Thymus (tissue), 11 donors: ENCODE data around the gene ABI1. TPM values are rescaled to one million over a fixed set of nuclear protein-coding genes. Genes with fewer than 3 reads are reported as not detected.
"Not testable (repeated sequence)": the region's sequence is repeated elsewhere in the genome, so short reads cannot be mapped to it uniquely, and the experiment has no call there.

Source experiments
- DNase-seq, 9 donors: peaks; one replicate each; pipeline ENCODE4 v3.0.0-alpha.2; 2013; ENCODE audit warnings: low spot score in 9 of 9, low read depth in 6 of 9, missing footprints in 1 of 9
- H3K27ac ChIP-seq, 2 donors: one replicate each; pipeline ENCODE4 v1.5.1; 2013; ENCODE audit warnings: control low read depth in 1 of 2, low read depth in 1 of 2, low read length in 1 of 2, mild to moderate bottlenecking in 1 of 2, moderate library complexity in 1 of 2
- H3K27me3 ChIP-seq, 2 donors: one replicate each; pipeline ENCODE4 v1.5.1; 2013; ENCODE audit warnings: low read length in 1 of 2; ENCODE audit not compliant: control insufficient read depth in 2 of 2, insufficient read depth in 1 of 2
- H3K36me3 ChIP-seq, 2 donors: one replicate each; pipeline ENCODE4 v1.5.1; 2013; ENCODE audit warnings: low read length in 1 of 2, mild to moderate bottlenecking in 1 of 2, moderate library complexity in 1 of 2; ENCODE audit not compliant: control insufficient read depth in 2 of 2, insufficient read depth in 2 of 2
- H3K4me1 ChIP-seq, 2 donors: one replicate each; pipeline ENCODE4 v1.5.1; 2013; ENCODE audit warnings: low read length in 2 of 2; ENCODE audit not compliant: control insufficient read depth in 2 of 2, insufficient read depth in 2 of 2
- H3K4me3 ChIP-seq, 2 donors: one replicate each; pipeline ENCODE4 v1.5.1; 2013; ENCODE audit warnings: low read length in 2 of 2, control low read depth in 1 of 2, mild to moderate bottlenecking in 1 of 2
- H3K9me3 ChIP-seq, 2 donors: one replicate each; pipeline ENCODE4 v1.5.1; 2013; ENCODE audit warnings: low read length in 1 of 2, mild to moderate bottlenecking in 1 of 2; ENCODE audit not compliant: control insufficient read depth in 2 of 2, insufficient read depth in 1 of 2
- WGBS: extraction: QIAGEN DNeasy Blood & Tissue Kit; methylation state at CpG from one replicate; pipeline ENCODE4 v1.1.7; 2013; 5-methylcytosine and 5-hydroxymethylcytosine counted together
- polyA plus RNA-seq: library from polyadenylated mRNA; stranded (reverse); fragments of 200-250 nt; gene quantifications from one replicate; pipeline ENCODE4 v1.2.3, GENCODE V29; 2013
- total RNA-seq: library from RNA; stranded (reverse); fragments of 120-200 nt; gene quantifications from one replicate; pipeline ENCODE4 v1.2.4, GENCODE V29; 2013
- donor health status: healthy.

Gene ABI1
- total and polyA plus RNA-seq, 2 donors = 62.3 to 64.5 TPM

- H3K9me3 ChIP-seq = no peaks in the 10 kb centered on the region
- H3K4me1 ChIP-seq = peaks cover 6 to 16% of the 10 kb centered on the region in 2 donors
- 50% methylated on average over 2 of the region's 2 CpGs for WGBS
- peak overlapping the region in 1 of 2 donors; percentile 22 for H3K27ac ChIP-seq
- H3K27me3 ChIP-seq = no peaks in the 10 kb centered on the region
- peak overlapping the region; percentile 75 to 93 for H3K4me3 ChIP-seq
- peak in 2 of 9 donors; percentile 19 to 47 for DNase-seq
- peaks cover 0 to 3% of the 10 kb centered on the region in 2 donors for H3K36me3 ChIP-seq
Measured at GRCh38 chr10:26858707-26859034, 2.1 kb downstream of the ABI1 start.

DNA sequence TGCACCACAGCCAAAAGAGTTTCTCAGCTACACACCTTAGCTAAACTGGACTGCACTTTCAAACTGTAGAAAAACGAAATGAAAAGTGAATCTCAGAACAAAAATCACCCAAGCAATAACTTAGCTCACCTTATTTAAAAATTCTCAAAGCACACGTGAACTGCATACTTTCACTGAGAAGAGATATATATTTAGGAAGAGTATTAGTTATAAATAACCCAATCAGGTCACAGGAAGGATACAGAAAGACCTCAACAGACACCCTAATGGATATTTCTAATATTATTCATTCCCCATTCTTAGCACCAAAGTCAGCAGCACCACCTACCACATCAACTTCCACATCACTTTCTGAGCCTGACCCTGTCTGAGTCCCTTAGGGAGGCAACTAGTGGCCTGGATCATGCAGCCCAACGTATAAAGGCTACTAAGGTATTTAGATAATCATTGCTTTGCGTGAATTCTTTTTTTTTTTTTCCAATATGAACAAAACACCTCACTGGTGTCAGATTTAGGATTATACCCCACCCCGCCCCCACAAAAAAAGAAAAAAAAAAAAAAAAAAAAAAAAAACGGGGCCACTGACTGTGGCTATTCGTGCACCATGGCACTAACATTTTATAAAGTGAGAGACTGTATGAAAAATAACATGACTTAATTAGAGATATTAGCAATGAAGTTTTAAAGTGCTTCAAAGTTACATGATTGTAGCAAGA, 2.6 kb downstream of the ABI1 start:
- peak overlapping the region in 1 of 2 donors; percentile 93 for H3K4me3 ChIP-seq
- peak overlapping the region; percentile 8 to 22 for H3K27ac ChIP-seq
- WGBS = 61% methylated on average over 7 of the region's 7 CpGs

DNA sequence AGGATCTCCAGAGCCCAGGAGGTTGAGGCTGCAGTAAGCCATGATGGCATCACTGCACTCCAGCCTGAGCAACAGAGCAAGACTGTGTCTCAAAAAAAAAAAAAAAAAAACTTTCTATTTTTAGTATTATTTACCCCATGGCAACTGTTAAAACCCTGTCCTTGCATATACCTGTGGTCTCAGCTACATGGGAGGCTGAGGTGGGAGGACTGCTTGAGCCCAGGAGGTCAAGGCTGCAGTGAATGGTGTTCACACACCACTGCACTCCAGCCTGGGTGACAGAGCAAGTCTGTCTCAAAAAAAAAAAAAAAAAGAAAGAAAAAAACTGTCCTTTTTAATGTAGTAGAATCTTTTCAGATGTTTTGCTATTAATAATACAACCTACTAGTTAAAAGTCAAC, 3.2 kb downstream of the ABI1 start:
- not testable (repeated sequence) for H3K9me3 ChIP-seq, DNase-seq, H3K4me3 ChIP-seq, H3K36me3 ChIP-seq, H3K27me3 ChIP-seq
- H3K4me1 ChIP-seq = peaks cover 6 to 16% of the 10 kb centered on the region in 2 donors
- H3K27ac ChIP-seq = peak overlapping the region in 1 of 2 donors; percentile 1

More for the DNA sequence above, 2.6 kb downstream of the ABI1 start:
- no peak for DNase-seq
- no peaks in the 10 kb centered on the region for H3K9me3 ChIP-seq
- no peaks in the 10 kb centered on the region for H3K27me3 ChIP-seq
- peaks cover 0 to 3% of the 10 kb centered on the region in 2 donors for H3K36me3 ChIP-seq
- peaks cover 6 to 16% of the 10 kb centered on the region in 2 donors for H3K4me1 ChIP-seq

DNA sequence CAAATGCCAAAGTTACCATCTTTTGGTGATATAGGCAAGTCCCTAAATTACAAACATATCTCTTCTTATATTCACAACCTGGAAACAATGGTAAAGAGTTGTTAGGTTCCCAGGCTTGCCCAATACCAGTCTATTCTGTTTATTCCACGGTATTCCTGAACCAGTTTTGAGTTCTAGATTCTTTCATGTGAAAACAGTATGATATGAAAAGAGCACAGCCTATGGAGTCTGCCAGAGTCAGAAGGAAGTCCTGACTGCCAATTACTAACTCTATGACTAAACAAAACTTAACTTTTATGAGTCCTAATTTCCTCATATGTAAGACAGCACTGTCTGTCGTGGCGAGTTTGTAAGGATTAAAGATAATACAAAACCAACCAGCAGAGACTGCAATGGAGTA, 5.6 kb downstream of the ABI1 start:
- H3K27ac ChIP-seq = no peak overlapping the region
- peaks cover 0 to 3% of the 10 kb centered on the region in 2 donors for H3K36me3 ChIP-seq
- no peaks in the 10 kb centered on the region for H3K27me3 ChIP-seq
- H3K4me1 ChIP-seq = peaks cover 4 to 8% of the 10 kb centered on the region in 2 donors
- H3K4me3 ChIP-seq = no peak overlapping the region
- 81% methylated on average over 3 of the region's 3 CpGs for WGBS
- DNase-seq = no peak
- H3K9me3 ChIP-seq = no peaks in the 10 kb centered on the region

GRCh38 chr10:26854524-26854923, 6.2 kb downstream of the ABI1 start:
- Histone ChIP-seq H3K27me3 (no peaks in the 10 kb centered on the region), H3K4me3 (no peak overlapping the region), H3K9me3 (no peaks in the 10 kb centered on the region), H3K4me1 (peaks cover 4 to 8% of the 10 kb centered on the region in 2 donors), H3K27ac (no peak overlapping the region), H3K36me3 (peaks cover 0 to 3% of the 10 kb centered on the region in 2 donors)
- 78% methylated on average over 1 of the region's 1 CpG for WGBS
- DNase-seq = no peak

DNA sequence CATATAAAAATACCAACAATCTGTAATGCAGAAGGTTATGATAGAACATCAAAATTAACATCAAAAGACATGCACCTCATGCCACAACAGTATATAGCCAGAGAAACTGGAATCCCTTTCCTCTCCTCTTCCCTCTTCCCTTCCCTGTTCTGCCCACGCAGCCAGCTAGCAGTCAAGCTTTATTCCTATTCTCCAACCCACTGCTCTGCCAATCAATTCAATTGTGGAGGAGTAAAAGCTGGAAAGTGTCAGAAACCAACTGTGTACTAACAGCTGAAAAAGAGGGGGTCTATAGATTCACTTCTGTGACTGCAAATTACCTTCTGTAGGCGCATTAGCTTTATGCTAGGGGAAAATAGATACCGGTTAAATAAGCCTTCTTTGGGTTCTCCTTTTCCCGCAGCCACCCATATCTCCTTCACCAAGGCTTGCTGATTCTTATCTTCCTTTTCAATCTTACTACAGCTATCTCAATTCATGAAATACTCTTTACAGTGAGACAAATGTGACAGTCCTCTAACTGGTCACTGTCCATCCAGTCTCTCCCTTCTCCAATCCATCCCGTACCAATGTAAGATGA, 16.3 kb downstream of the ABI1 start:
- WGBS = 29% methylated on average over 5 of the region's 5 CpGs
- H3K27me3 ChIP-seq = no peaks in the 10 kb centered on the region
- DNase-seq = peak in 1 of 9 donors; percentile 4
- H3K4me1 ChIP-seq = peaks cover 2 to 4% of the 10 kb centered on the region in 2 donors
- H3K4me3 ChIP-seq = no peak overlapping the region
- H3K9me3 ChIP-seq = no peaks in the 10 kb centered on the region
- no peak overlapping the region for H3K27ac ChIP-seq
- peaks cover 3 to 7% of the 10 kb centered on the region in 2 donors for H3K36me3 ChIP-seq

DNA sequence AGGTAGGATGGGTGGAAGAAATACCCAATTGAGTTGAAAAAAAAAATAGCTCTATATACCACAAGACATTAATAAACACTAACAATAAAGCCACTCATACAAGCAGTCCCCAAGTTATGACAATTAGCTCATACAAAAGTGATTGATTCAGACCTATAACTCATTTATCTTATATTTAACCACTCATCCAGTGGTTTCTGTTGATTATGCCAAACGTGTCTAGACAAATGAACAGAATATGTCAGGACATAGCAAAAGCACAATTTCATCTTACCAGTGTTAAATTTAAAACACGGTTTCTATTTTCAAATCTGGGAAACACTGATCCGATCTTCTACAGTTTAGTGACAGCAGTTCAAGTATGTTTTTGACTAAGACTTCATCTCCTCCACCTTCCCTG, 17.0 kb downstream of the ABI1 start:
- H3K36me3 ChIP-seq = peaks cover 3 to 7% of the 10 kb centered on the region in 2 donors
- no peak overlapping the region for H3K27ac ChIP-seq
- 56% methylated on average over 3 of the region's 3 CpGs for WGBS
- H3K4me3 ChIP-seq = no peak overlapping the region
- peaks cover 2 to 4% of the 10 kb centered on the region in 2 donors for H3K4me1 ChIP-seq
- H3K27me3 ChIP-seq = no peaks in the 10 kb centered on the region
- no peaks in the 10 kb centered on the region for H3K9me3 ChIP-seq
- DNase-seq = no peak

- no peak for DNase-seq
Measured at GRCh38 chr10:26841733-26842317, 18.9 kb downstream of the ABI1 start.

DNA sequence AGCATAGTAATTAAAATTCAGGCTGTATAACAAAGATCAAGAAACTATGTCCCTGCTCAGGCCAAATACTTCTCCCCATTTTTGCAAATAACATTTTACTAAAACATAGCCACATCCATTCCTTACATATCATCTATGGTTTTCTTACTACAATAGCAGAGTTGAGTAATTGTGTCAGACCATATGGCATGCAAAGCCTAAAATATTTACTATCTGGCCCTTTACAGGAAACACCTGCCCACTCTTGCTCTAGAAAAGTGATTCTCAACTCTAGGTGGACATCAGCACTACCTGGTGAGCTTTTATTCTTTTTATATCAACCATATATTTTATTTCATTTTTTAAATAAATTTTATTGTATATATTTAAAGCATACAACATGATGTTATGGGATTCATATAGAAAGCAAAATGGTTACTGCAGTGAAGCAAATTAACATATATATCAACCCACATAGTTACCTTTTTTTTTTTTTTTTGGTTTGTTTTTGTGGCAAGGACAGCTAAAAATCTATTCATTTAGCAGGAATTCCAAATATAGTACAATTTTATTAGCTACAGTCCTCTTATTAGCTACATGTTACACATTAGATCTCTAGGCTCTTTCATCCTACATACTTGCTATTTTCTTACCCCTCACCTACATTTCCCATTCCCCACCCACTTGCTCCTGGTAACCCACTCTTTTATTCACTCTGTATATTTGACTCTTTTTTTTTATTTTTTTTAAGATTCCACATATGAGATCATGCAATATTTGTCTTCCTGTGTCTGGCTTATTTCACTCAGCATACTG, 19.6 kb downstream of the ABI1 start:
- Histone ChIP-seq H3K9me3 (peaks cover 0 to under 1% of the 10 kb centered on the region in 2 donors), H3K4me1 (peaks cover 2 to 4% of the 10 kb centered on the region in 2 donors), H3K4me3 (no peak overlapping the region), H3K27ac (no peak overlapping the region), H3K27me3 (no peaks in the 10 kb centered on the region), H3K36me3 (peaks cover 4 to 7% of the 10 kb centered on the region in 2 donors)
- no peak for DNase-seq

More at GRCh38 chr10:26841733-26842317, 18.9 kb downstream of the ABI1 start:
- WGBS = 64% methylated on average over 3 of the region's 3 CpGs
- H3K36me3 ChIP-seq = peaks cover 4% of the 10 kb centered on the region in 2 donors
- H3K27me3 ChIP-seq = no peaks in the 10 kb centered on the region
- no peak overlapping the region for H3K4me3 ChIP-seq
- peaks cover 2 to 4% of the 10 kb centered on the region in 2 donors for H3K4me1 ChIP-seq
- no peaks in the 10 kb centered on the region for H3K9me3 ChIP-seq
- H3K27ac ChIP-seq = no peak overlapping the region
